Activated CD4-positive, alpha-beta T cell treated with anti-CD3 and anti-CD28 coated beads for 48 hours (primary cell): Measurements from ENCODE around the gene CNTROB.

Experiments used
- DNase-seq: peaks from one replicate; pipeline ENCODE4 v3.0.0-alpha.2; 2020

Gene CNTROB

GRCh38 chr17:7903154-7904103 is 28.6 kb upstream of the CNTROB start:
- no peak for DNase-seq

- DNase-seq, result no peak
These were observed 22.9 kb upstream of the CNTROB start for GRCh38 chr17:7909089-7909488.

GRCh38 chr17:7910281-7910680 is 21.7 kb upstream of the CNTROB start:
- no peak for DNase-seq

- DNase-seq, result no peak
These were observed 21.3 kb upstream of the CNTROB start for GRCh38 chr17:7910711-7911110.

- DNase-seq, result no peak
These were observed 20.9 kb upstream of the CNTROB start for GRCh38 chr17:7911116-7911515.

GRCh38 chr17:7912927-7913524 is 19.0 kb upstream of the CNTROB start:
- DNase-seq, result peak; percentile 55

GRCh38 chr17:7915179-7915610 is 16.8 kb upstream of the CNTROB start:
- DNase-seq, result no peak

GRCh38 chr17:7915611-7916384 is 16.2 kb upstream of the CNTROB start, which contains the start of gene RNF227:
Gene RNF227 (minus strand): TSS chr17:7916289. CDS start chr17:7916195, 94 bp downstream.
- peak; percentile 94 for DNase-seq

GRCh38 chr17:7916385-7916682 is 15.7 kb upstream of the CNTROB start:
- DNase-seq, result no peak

GRCh38 chr17:7916808-7917207 is 15.2 kb upstream of the CNTROB start:
- DNase-seq, result no peak

GRCh38 chr17:7922269-7922844 is 9.6 kb upstream of the CNTROB start:
- no peak for DNase-seq

GRCh38 chr17:7922845-7923628 is 9.0 kb upstream of the CNTROB start:
- peak; percentile 88 for DNase-seq

GRCh38 chr17:7927596-7927995 is 4.4 kb upstream of the CNTROB start:
- DNase-seq, result no peak

GRCh38 chr17:7929158-7930023 is 2.6 kb upstream of the CNTROB start, which contains the start of gene KCNAB3:
Gene KCNAB3 (minus strand): TSS chr17:7929856. CDS start chr17:7929435, 421 bp downstream.
- DNase-seq, result peak; percentile 69

GRCh38 chr17:7930841-7931631 is 970 bp upstream of the CNTROB start:
- DNase-seq, result no peak

- peak; percentile 41 for DNase-seq
These were observed 481 bp downstream of the CNTROB start for GRCh38 chr17:7932483-7932891.

- peak; percentile 48 for DNase-seq
These were observed 943 bp downstream of the CNTROB start for GRCh38 chr17:7932949-7933348.

GRCh38 chr17:7935859-7936258 is 3.9 kb downstream of the CNTROB start:
- no peak for DNase-seq

- DNase-seq, result no peak
These were observed 8.0 kb downstream of the CNTROB start for GRCh38 chr17:7940034-7940433.

- DNase-seq, result no peak
These were observed 8.7 kb downstream of the CNTROB start for GRCh38 chr17:7940743-7941142.
